Endometrial microvascular endothelial cells (primary cell): ENCODE data around the gene FAM216A. TPM values are rescaled to one million over a fixed set of nuclear protein-coding genes. Genes with fewer than 3 reads are reported as not detected.

ENCODE experiments used
- in situ Hi-C: cut with HindIII; loops from 2 replicates; pipeline ENCODE4 v1.10.0; 2017; ENCODE audit warnings: low sequenced_read_pairs, low pct_unique_long_range_greater_than_20kb; ENCODE audit errors: inconsistent ontology term
- total RNA-seq: library from RNA; depleted of rRNA; stranded (reverse); fragments of >200 nt; gene quantifications from one replicate; pipeline ENCODE4 v1.2.3, GENCODE V29; 2015; ENCODE audit errors: inconsistent ontology term

The FAM216A gene
- total RNA-seq, 1 donor from 2014 or later = 16.7 TPM

- in situ Hi-C loops = no loop called here
These were observed 65.0 kb downstream of the FAM216A start for GRCh38 chr12:110533607-110534006.

GRCh38 chr12:110534811-110535210 is 66.2 kb downstream of the FAM216A start:
- in situ Hi-C loops = no loop called here

GRCh38 chr12:110536834-110537604 is 68.4 kb downstream of the FAM216A start:
- in situ Hi-C loops = no loop called here

GRCh38 chr12:110537605-110538409 is 69.2 kb downstream of the FAM216A start:
- in situ Hi-C loops = no loop called here

- in situ Hi-C loops = no loop called here
These were observed 70.4 kb downstream of the FAM216A start for GRCh38 chr12:110538869-110539622.

Other genes starting within 250 kb of the FAM216A start
- gene ATP2A2, start 187.6 kb upstream of the FAM216A start, total RNA-seq = 144 TPM
- gene ANAPC7, start 65.1 kb upstream of the FAM216A start, total RNA-seq = 73.9 TPM
- gene ARPC3, start 18.5 kb upstream of the FAM216A start, total RNA-seq = 1,067 TPM
- gene GPN3, start 588 bp upstream of the FAM216A start, total RNA-seq = 21.1 TPM
- 134 TPM for gene VPS29, start 33.3 kb downstream of the FAM216A start, total RNA-seq
- gene RAD9B, start 33.5 kb downstream of the FAM216A start, total RNA-seq = 0.19 TPM
- gene PPTC7, start 114.5 kb downstream of the FAM216A start, total RNA-seq = 11.3 TPM
- 19.3 TPM for gene TCTN1, start 145.3 kb downstream of the FAM216A start, total RNA-seq
- gene HVCN1, start 220.3 kb downstream of the FAM216A start, total RNA-seq = 9.2 TPM